Endothelial cell of coronary artery (primary cell): ENCODE data around the gene HAPLN3. TPM values are rescaled to one million over a fixed set of nuclear protein-coding genes. Genes with fewer than 3 reads are reported as not detected.

Experiments
- total RNA-seq: library from RNA; depleted of rRNA; stranded (reverse); fragments of >200 nt; gene quantifications from 2 replicates; pipeline ENCODE4 v1.2.3, GENCODE V29; 2014

The HAPLN3 gene, protein sequence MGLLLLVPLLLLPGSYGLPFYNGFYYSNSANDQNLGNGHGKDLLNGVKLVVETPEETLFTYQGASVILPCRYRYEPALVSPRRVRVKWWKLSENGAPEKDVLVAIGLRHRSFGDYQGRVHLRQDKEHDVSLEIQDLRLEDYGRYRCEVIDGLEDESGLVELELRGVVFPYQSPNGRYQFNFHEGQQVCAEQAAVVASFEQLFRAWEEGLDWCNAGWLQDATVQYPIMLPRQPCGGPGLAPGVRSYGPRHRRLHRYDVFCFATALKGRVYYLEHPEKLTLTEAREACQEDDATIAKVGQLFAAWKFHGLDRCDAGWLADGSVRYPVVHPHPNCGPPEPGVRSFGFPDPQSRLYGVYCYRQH
- total RNA-seq: 6.5 and 22.1 TPM in 2 replicates

DNA sequence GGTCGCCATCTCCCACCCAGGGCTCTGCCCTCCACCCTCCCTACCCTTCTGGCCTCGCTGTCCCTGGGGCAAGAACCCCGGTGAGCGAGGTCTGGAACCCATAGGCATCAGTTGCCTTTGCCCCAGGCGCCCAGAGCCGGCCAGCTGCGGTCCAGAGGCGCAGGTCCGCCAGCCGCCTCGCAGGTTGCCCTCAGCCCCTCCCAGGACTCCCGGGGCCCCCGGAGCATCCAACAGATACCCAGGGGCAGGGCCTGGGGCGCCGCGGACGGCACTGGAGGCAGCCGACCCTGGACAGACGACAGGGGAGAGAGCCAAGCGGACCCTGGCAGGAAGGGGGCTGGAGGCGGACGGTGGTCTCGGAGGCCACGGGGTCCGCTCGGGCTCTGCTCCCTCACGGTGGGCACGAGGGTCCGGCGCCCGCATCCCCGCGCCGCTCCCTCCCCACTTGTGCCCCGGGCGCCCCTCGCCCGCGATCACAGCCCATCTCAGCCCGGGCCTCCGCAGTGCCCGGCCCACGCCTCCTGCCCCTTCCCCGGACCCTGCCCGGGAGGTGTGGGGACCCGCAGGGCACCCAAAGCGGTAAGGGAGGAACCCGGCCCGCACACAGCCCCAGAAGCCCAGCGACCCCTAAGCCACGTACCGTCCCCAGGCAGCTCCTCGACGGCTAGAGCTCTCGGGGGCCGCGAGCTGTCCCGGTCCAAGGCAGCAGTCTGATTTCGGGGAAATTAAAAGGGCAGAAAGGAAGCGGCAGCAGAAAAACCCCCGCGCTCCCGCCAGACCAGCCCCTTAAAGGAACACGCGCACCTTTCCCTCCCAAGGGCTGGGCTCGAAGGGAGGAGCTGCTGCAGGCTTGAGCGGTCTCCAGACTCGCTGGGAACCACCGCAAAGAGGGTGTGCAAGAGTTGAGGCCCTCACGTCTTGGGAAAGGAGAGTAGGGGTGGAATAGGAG lies at the start of gene HAPLN3:
Gene HAPLN3, minus strand, starts transcription at position 726 of the 949 bp plus-strand sequence. CDS start 8,246 bp downstream, outside the sequence.

DNA sequence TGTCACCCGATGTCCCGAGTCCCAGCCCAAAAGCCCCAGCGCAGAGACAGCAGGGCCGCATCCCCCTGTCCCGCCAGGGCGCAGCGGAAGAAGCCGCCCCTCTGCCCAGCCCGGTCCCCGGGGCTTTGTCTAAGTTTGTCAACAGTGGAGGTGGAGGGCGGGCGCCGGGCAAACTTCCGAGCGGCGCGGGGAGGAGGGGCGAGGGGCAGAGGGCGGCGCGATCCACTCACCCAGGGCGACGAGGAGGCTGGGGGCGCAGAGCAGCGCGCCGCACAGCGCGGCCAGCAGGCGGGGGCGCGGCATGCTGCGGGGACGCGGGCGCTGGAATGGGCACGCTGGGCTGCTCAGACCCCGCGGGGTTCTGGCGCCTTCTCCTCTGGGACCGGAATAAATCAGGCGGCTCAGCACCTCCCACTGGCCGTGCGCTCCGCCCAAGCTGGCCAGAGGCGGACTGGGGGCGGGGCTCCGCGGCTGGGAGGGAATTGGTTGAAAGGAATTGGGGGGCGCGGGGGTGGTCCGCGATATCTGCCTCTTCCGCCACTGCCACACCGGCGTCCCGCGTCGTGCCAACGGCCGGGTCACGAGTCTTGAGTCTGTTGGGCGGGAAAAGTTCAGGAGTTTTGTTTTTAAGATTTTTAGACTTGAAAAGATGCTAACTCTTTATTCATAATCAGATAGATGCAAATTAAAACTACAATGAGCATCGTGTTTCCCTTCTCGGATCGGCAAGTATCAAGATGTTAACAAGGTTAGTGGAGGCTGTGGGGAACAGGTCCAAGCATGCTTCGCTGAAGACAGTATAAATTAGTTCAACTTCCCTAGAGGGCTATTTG lies 17.9 kb upstream of the HAPLN3 start, which contains the start of gene MFGE8:
Gene MFGE8, minus strand, starts transcription at position 363 of the 833 bp plus-strand sequence. Its CDS starts 60 bp downstream, at position 303.

Other genes with a start within 250 kb of the HAPLN3 start
- not detected in 2 replicates for gene ACAN, start 92.1 kb downstream of the HAPLN3 start, total RNA-seq
- 34.1 and 55.8 TPM in 2 replicates for gene MFGE8, start 17.8 kb upstream of the HAPLN3 start, total RNA-seq
- gene ABHD2, start 192.9 kb upstream of the HAPLN3 start, total RNA-seq: 40.5 and 49.6 TPM in 2 replicates